ENCODE measurements around the gene ANTXRL. TPM values are rescaled to one million over a fixed set of nuclear protein-coding genes. Genes with fewer than 3 reads are reported as not detected.

The ANTXRL gene
- total and polyA plus RNA-seq, 7 donors, result 0.06 TPM; not detected in 6

GRCh38 chr10:46305986-46306385 is 19.2 kb downstream of the ANTXRL start:
- Histone ChIP-seq H3K36me3 (ENCODE audit: insufficient read depth in 1 of 2, low read depth in 1 of 2) (no peaks in the 10 kb centered on the region), H3K27me3 (ENCODE audit: insufficient read depth in 3 of 3, low read length in 2 of 3) (no peaks in the 10 kb centered on the region), H3K4me1 (no peaks in the 10 kb centered on the region), H3K4me3 (no peak overlapping the region), H3K9me3 (no peaks in the 10 kb centered on the region), H3K27ac (no peak overlapping the region)
- DNase-seq, result no peak
- TF ChIP-seq, protein P1, sequence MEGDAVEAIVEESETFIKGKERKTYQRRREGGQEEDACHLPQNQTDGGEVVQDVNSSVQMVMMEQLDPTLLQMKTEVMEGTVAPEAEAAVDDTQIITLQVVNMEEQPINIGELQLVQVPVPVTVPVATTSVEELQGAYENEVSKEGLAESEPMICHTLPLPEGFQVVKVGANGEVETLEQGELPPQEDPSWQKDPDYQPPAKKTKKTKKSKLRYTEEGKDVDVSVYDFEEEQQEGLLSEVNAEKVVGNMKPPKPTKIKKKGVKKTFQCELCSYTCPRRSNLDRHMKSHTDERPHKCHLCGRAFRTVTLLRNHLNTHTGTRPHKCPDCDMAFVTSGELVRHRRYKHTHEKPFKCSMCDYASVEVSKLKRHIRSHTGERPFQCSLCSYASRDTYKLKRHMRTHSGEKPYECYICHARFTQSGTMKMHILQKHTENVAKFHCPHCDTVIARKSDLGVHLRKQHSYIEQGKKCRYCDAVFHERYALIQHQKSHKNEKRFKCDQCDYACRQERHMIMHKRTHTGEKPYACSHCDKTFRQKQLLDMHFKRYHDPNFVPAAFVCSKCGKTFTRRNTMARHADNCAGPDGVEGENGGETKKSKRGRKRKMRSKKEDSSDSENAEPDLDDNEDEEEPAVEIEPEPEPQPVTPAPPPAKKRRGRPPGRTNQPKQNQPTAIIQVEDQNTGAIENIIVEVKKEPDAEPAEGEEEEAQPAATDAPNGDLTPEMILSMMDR (IDR thresholded peaks at IDR 0.05), result no peak
- intact Hi-C loops (cut with DNase I), result no loop called here
- no peak for ATAC-seq
- 94 to 100% (median 100%) methylated on average over 1 of the region's 1 CpG for WGBS, 3 donors

GRCh38 chr10:46306516-46307184 is 19.9 kb downstream of the ANTXRL start:
- Histone ChIP-seq H3K9me3 (no peaks in the 10 kb centered on the region), H3K36me3 (ENCODE audit: insufficient read depth in 1 of 2, low read depth in 1 of 2) (no peaks in the 10 kb centered on the region), H3K4me1 (no peaks in the 10 kb centered on the region), H3K27me3 (ENCODE audit: insufficient read depth in 3 of 3, low read length in 2 of 3) (no peaks in the 10 kb centered on the region), H3K4me3 (no peak overlapping the region), H3K27ac (no peak overlapping the region)
- TF ChIP-seq, protein P1 (IDR thresholded peaks at IDR 0.05), result no peak
- DNase-seq (no peak), ATAC-seq (no peak)
- intact Hi-C loops (cut with DNase I), result no loop called here
- WGBS, 3 donors, result 90 to 94% (median 92%) methylated on average over 5 of the region's 5 CpGs

DNA sequence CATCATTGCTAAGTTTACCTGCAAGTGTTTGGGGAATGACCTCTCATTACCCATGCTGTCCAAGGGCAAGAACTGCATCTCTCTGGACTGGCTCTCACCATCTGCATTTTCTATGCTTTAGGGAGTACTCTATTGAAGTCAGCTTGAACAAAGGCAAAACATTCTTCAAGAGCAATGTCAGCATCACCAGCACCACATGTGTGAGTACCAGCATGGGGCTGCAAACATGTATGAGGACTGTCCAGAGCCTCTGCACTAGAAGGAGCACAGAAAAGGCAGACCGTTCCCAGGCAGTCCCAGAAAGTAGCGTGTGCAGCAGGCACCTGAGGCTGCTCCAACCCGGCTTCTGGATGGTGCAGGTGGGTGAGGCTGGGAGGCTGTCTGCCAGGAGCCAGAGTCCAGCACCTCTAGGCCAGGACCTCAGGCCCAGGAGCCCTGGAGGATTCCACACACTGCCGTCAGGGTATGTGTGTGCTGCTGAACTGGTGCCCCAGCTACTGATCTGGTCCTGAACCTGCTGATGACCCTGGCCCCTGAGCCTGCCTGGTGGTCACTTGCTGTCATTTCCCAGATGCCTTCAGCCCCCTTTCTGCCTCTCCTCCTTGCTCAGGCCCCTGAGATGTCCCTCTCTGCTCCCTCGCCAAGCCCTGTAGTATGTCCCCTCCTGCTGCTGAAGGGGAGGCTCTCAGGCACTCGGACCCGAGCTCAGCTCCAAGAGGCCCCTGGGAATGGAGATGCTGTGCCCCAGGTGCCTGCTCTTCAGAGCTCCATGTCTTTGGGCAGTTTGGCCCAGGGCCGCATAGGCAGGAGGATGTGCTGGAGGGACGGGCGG is 20.7 kb downstream of the ANTXRL start:
- Histone ChIP-seq H3K27ac (no peak overlapping the region), H3K27me3 (ENCODE audit: insufficient read depth in 3 of 3, low read length in 2 of 3) (no peaks in the 10 kb centered on the region), H3K9me3 (no peaks in the 10 kb centered on the region), H3K36me3 (ENCODE audit: insufficient read depth in 1 of 2, low read depth in 1 of 2) (no peaks in the 10 kb centered on the region), H3K4me1 (no peaks in the 10 kb centered on the region), H3K4me3 (no peak overlapping the region)
- ATAC-seq (no peak), DNase-seq (no peak)
- TF ChIP-seq, protein P1 (IDR thresholded peaks at IDR 0.05), result no peak
- intact Hi-C loops (cut with DNase I), result no loop called here
- 93 to 95% (median 94%) methylated on average over 10 of the region's 10 CpGs for WGBS, 3 donors

- Histone ChIP-seq H3K9me3 (no peaks in the 10 kb centered on the region), H3K27ac (no peak overlapping the region), H3K36me3 (ENCODE audit: insufficient read depth in 1 of 2, low read depth in 1 of 2) (no peaks in the 10 kb centered on the region), H3K4me3 (no peak overlapping the region), H3K4me1 (no peaks in the 10 kb centered on the region), H3K27me3 (ENCODE audit: insufficient read depth in 3 of 3, low read length in 2 of 3) (no peaks in the 10 kb centered on the region)
- intact Hi-C loops (cut with DNase I), result no loop called here
- 86 to 97% (median 93%) methylated on average over 4 of the region's 4 CpGs for WGBS, 3 donors
- TF ChIP-seq, protein P1 (IDR thresholded peaks at IDR 0.05), result no peak
- no peak for ATAC-seq
- no peak for DNase-seq
Measured at GRCh38 chr10:46308113-46308415, 21.3 kb downstream of the ANTXRL start.
